Mesenchymal stem cell (in vitro differentiated cells and primary cell): ENCODE data around the gene SIPA1L3.

ENCODE experiments used
- DNase-seq: peaks from one replicate; pipeline ENCODE4 v3.0.0-alpha.2; 2013
- H2AFZ ChIP-seq: one replicate; pipeline ENCODE4 v1.6.1; 2013; ENCODE audit warnings: low read depth, mild to moderate bottlenecking, control low read depth, inconsistent platforms, low read length, moderate library complexity
- H2AK5ac ChIP-seq: 2 replicates; pipeline ENCODE4 v1.6.1; 2013; ENCODE audit warnings: low read length, moderate library complexity, mild to moderate bottlenecking, inconsistent platforms; ENCODE audit not compliant: severe bottlenecking
- H2BK120ac ChIP-seq: one replicate; pipeline ENCODE4 v1.6.1; 2013; ENCODE audit warnings: low read depth, mild to moderate bottlenecking, inconsistent platforms, low read length, moderate library complexity
- H2BK12ac ChIP-seq, 2 experiments: one replicate each; pipeline ENCODE4 v1.6.1; 2013; ENCODE audit warnings: inconsistent platforms in 2 of 2, low read length in 2 of 2, mild to moderate bottlenecking in 2 of 2, moderate library complexity in 2 of 2, control low read depth in 1 of 2
- H2BK15ac ChIP-seq: one replicate; pipeline ENCODE4 v1.6.1; 2013; ENCODE audit warnings: mild to moderate bottlenecking, low read depth, inconsistent platforms; ENCODE audit not compliant: poor library complexity, severe bottlenecking
- H2BK5ac ChIP-seq: 2 replicates; pipeline ENCODE4 v1.6.1; 2013; ENCODE audit warnings: low read depth, mild to moderate bottlenecking, low read length, control low read depth, inconsistent platforms; ENCODE audit not compliant: poor library complexity, severe bottlenecking
- H3K14ac ChIP-seq, 2 experiments: one replicate each; pipeline ENCODE4 v1.6.1; 2013; ENCODE audit warnings: inconsistent platforms in 2 of 2, low read length in 2 of 2, control low read depth in 1 of 2, mild to moderate bottlenecking in 1 of 2, moderate library complexity in 1 of 2
- H3K18ac ChIP-seq, 2 experiments: one replicate each; pipeline ENCODE4 v1.6.1; 2013; ENCODE audit warnings: inconsistent platforms in 2 of 2, low read length in 2 of 2, control low read depth in 1 of 2, low read depth in 1 of 2, mild to moderate bottlenecking in 1 of 2
- H3K23ac ChIP-seq, 2 experiments: one replicate each; pipeline ENCODE4 v1.6.1; 2013; ENCODE audit warnings: inconsistent platforms in 2 of 2, low read length in 2 of 2, mild to moderate bottlenecking in 2 of 2, moderate library complexity in 2 of 2, control low read depth in 1 of 2
- H3K27ac ChIP-seq: 2 replicates; pipeline ENCODE4 v1.5.1; 2013; ENCODE audit warnings: mild to moderate bottlenecking, moderate library complexity, low read length, control low read depth, inconsistent platforms; ENCODE audit not compliant: poor library complexity, severe bottlenecking
- H3K27me3 ChIP-seq, 2 experiments: 2 replicates each; pipeline versions ENCODE4 v1.6.1 to v1.7.0; 2013; ENCODE audit warnings: low read length in 2 of 2, mild to moderate bottlenecking in 2 of 2, moderate library complexity in 2 of 2, control low read depth in 1 of 2, inconsistent platforms in 1 of 2; ENCODE audit not compliant: control insufficient read depth in 1 of 2, insufficient read depth in 1 of 2
- H3K36me3 ChIP-seq, 2 experiments: 2 replicates each; pipeline versions ENCODE4 v1.6.1 to v1.7.0; 2013; ENCODE audit warnings: low read length in 2 of 2, control low read depth in 1 of 2, inconsistent platforms in 1 of 2, low read depth in 1 of 2, mild to moderate bottlenecking in 1 of 2; ENCODE audit not compliant: insufficient read depth in 2 of 2, control insufficient read depth in 1 of 2
- H3K4ac ChIP-seq, 2 experiments: one replicate each; pipeline ENCODE4 v1.6.1; 2013; ENCODE audit warnings: inconsistent platforms in 2 of 2, low read length in 2 of 2, mild to moderate bottlenecking in 2 of 2, moderate library complexity in 2 of 2, control low read depth in 1 of 2, low read depth in 1 of 2
- H3K4me1 ChIP-seq: 2 replicates; pipeline ENCODE4 v1.6.1; 2013; ENCODE audit warnings: low read depth, low read length, control low read depth; ENCODE audit not compliant: control insufficient read depth, insufficient read depth
- H3K4me2 ChIP-seq: 2 replicates; pipeline ENCODE4 v1.6.1; 2013; ENCODE audit warnings: low read length, mild to moderate bottlenecking, inconsistent platforms; ENCODE audit not compliant: poor library complexity, severe bottlenecking
- H3K4me3 ChIP-seq, 2 experiments: 2 replicates each; pipeline versions ENCODE4 v1.5.1 to v1.7.0; 2013; ENCODE audit warnings: low read length in 2 of 2, mild to moderate bottlenecking in 2 of 2, control low read depth in 1 of 2, low read depth in 1 of 2; ENCODE audit not compliant: insufficient read depth in 1 of 2
- H3K79me1 ChIP-seq: replicated peaks from 2 replicates; pipeline ENCODE4 v1.6.1; 2013; ENCODE audit warnings: mild to moderate bottlenecking, control low read depth, low read length, inconsistent platforms; ENCODE audit not compliant: poor library complexity, severe bottlenecking
- H3K9ac ChIP-seq: 2 replicates; pipeline ENCODE4 v1.7.0; 2013; ENCODE audit warnings: mild to moderate bottlenecking, low read length, moderate library complexity
- H3K9me3 ChIP-seq: 2 replicates; pipeline ENCODE4 v1.7.0; 2013; ENCODE audit warnings: mild to moderate bottlenecking, low read length; ENCODE audit not compliant: control insufficient read depth
- H4K8ac ChIP-seq: one replicate; pipeline ENCODE4 v1.6.1; 2013; ENCODE audit warnings: inconsistent platforms, mild to moderate bottlenecking, low read length, moderate library complexity
- H4K91ac ChIP-seq: one replicate; pipeline ENCODE4 v1.6.1; 2013; ENCODE audit warnings: mild to moderate bottlenecking, low read length, inconsistent platforms
- WGBS: methylation state at CpG from one replicate; pipeline ENCODE4 v1.1.7; 2013; ENCODE audit warnings: mixed read lengths; 5-methylcytosine and 5-hydroxymethylcytosine counted together

SIPA1L3 gene

GRCh38 chr19:37950471-37951175, 43.6 kb downstream of the SIPA1L3 start:
- Histone ChIP-seq H4K91ac (no peak overlapping the region), H2AK5ac (no peak overlapping the region), H2BK15ac (no peak overlapping the region), H3K4me1 (peaks cover 12% of the 10 kb centered on the region), H3K14ac (no peak overlapping the region), H2AFZ (no peak overlapping the region), H3K27ac (no peak overlapping the region), H3K4me2 (no peak overlapping the region), H3K9me3 (no peaks in the 10 kb centered on the region), H3K9ac (no peak overlapping the region), H3K23ac (no peak overlapping the region), H2BK5ac (no peak overlapping the region), H2BK12ac (no peak overlapping the region), H3K4me3 (no peak overlapping the region), H4K8ac (no peak overlapping the region), H3K27me3 (no peaks in the 10 kb centered on the region), H3K79me1 (peaks cover 10% of the 10 kb centered on the region), H3K18ac (no peak overlapping the region), H3K4ac (no peak overlapping the region), H2BK120ac (no peak overlapping the region), H3K36me3 (peaks cover 4 to 13% of the 10 kb centered on the region in 2 experiments)
- no peak for DNase-seq
- WGBS = 90% methylated on average over 25 of the region's 25 CpGs

GRCh38 chr19:37951816-37952210, 44.8 kb downstream of the SIPA1L3 start:
- Histone ChIP-seq H2AK5ac (peak overlapping the region; percentile 84), H4K8ac (no peak overlapping the region), H3K27me3 (no peaks in the 10 kb centered on the region), H3K27ac (no peak overlapping the region), H2BK120ac (no peak overlapping the region), H3K18ac (no peak overlapping the region), H3K4me2 (no peak overlapping the region), H3K14ac (no peak overlapping the region), H3K9me3 (no peaks in the 10 kb centered on the region), H2BK15ac (no peak overlapping the region), H2BK12ac (no peak overlapping the region), H3K23ac (no peak overlapping the region), H3K4me3 (no peak overlapping the region), H2AFZ (no peak overlapping the region), H3K36me3 (peaks cover 4 to 13% of the 10 kb centered on the region in 2 experiments), H3K9ac (no peak overlapping the region), H3K4me1 (peaks cover 12% of the 10 kb centered on the region), H2BK5ac (no peak overlapping the region), H4K91ac (no peak overlapping the region), H3K4ac (no peak overlapping the region), H3K79me1 (peaks cover 10% of the 10 kb centered on the region)
- WGBS = 95% methylated on average over 4 of the region's 4 CpGs
- no peak for DNase-seq

GRCh38 chr19:37953171-37953917, 46.3 kb downstream of the SIPA1L3 start:
- Histone ChIP-seq H3K27me3 (no peaks in the 10 kb centered on the region), H2AK5ac (peak overlapping the region; percentile 11), H3K36me3 (peaks cover 4 to 10% of the 10 kb centered on the region in 2 experiments), H2BK5ac (no peak overlapping the region), H2BK120ac (no peak overlapping the region), H3K14ac (no peak overlapping the region), H2AFZ (no peak overlapping the region), H3K23ac (no peak overlapping the region), H3K9ac (peak overlapping the region; percentile 35), H3K4me3 (no peak overlapping the region), H2BK15ac (no peak overlapping the region), H3K27ac (peak overlapping the region; percentile 74), H4K8ac (no peak overlapping the region), H3K4me1 (peaks cover 15% of the 10 kb centered on the region), H3K79me1 (peaks cover 8% of the 10 kb centered on the region), H3K4ac (no peak overlapping the region), H4K91ac (no peak overlapping the region), H3K9me3 (no peaks in the 10 kb centered on the region), H2BK12ac (no peak overlapping the region), H3K18ac (no peak overlapping the region), H3K4me2 (no peak overlapping the region)
- WGBS = 83% methylated on average over 11 of the region's 11 CpGs
- DNase-seq = no peak

- Histone ChIP-seq H3K14ac (no peak overlapping the region), H2BK120ac (no peak overlapping the region), H3K4me3 (no peak overlapping the region), H2AK5ac (peak overlapping the region; percentile 99), H3K23ac (no peak overlapping the region), H3K9me3 (no peaks in the 10 kb centered on the region), H4K91ac (no peak overlapping the region), H3K27me3 (no peaks in the 10 kb centered on the region), H2BK5ac (no peak overlapping the region), H3K4me2 (no peak overlapping the region), H3K9ac (peak overlapping the region; percentile 35), H3K4me1 (peaks cover 13% of the 10 kb centered on the region), H2AFZ (no peak overlapping the region), H3K79me1 (peaks cover 8% of the 10 kb centered on the region), H3K27ac (peak overlapping the region; percentile 88), H3K18ac (no peak overlapping the region), H2BK15ac (no peak overlapping the region), H3K4ac (no peak overlapping the region), H2BK12ac (no peak overlapping the region), H4K8ac (no peak overlapping the region), H3K36me3 (peaks cover 4 to 8% of the 10 kb centered on the region in 2 experiments)
- DNase-seq = no peak
- WGBS = no CpG with 5 or more reads among the region's 1 CpG
Observed at GRCh38 chr19:37953918-37954303, 46.9 kb downstream of the SIPA1L3 start.
